HG03097 (cell line): Measurements from ENCODE around the gene HPCAL1.

ENCODE experiments used
- ATAC-seq: cut with Tn5 transposase; IDR thresholded peaks from one replicate; pipeline ENCODE4 v1.9.1; 2021; ENCODE audit not compliant: unreplicated experiment, low FRiP score

Gene HPCAL1

DNA sequence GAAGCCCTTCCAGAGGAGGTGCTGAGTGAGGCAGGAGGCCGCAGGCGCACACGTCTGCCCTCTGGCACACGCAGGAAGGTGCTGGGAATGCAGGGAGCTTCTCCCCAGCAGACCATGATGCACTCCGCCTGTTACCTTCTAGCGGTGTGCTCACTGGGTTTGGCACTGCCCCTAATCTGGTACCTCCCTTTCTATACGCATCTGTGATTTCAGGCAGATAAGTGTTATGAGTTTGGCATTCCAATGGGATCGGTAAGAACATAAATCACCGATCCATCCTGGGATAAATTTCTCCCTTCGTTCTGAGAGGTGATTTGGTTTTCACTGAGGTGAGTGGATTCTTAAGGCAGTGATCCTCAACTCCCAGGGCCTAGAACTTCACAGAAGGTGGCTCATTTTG lies 110.8 kb downstream of the HPCAL1 start:
- ATAC-seq, result no peak

DNA sequence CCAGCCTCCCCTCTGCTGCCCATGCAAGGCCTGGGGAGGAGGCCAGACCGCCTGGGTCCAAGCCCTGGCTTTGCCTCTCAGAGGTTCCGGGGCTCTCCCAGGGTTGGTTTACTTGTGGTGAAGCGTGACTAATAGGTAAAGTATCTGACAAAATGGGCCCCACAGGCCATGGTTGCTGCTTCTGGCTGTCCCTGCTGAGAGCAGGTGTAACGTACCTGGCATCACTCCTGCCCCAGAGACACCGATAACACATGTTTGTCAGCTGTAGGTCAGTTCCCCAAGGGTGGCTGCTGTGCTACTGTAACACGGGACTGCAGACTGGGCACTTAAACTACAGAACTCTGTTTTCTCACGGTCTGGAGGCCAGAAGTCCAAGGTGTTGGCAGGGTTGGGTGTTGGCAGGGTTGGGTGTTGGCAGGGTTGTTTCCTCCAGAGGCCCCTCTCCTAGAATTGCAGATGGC lies 111.3 kb downstream of the HPCAL1 start:
- no peak for ATAC-seq

DNA sequence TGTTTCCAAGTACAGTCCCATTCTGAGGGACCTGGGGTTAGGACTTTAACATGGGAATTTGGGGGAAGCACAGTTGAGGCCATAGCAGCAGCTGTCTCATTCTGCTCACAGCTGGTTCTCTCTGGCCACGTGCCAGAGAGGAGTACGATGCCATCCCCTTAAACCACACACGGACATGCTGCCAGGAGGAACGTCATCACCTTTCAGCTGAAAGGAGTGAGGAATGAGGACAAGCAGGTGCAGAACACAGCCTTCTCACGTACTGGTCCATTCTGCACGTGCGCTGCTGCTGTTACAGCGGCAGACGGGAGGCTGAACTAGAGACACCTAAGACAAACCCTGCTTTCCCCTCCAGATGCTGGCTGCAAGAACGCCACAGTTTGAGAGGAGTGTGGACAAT lies 111.9 kb downstream of the HPCAL1 start:
- no peak for ATAC-seq

DNA sequence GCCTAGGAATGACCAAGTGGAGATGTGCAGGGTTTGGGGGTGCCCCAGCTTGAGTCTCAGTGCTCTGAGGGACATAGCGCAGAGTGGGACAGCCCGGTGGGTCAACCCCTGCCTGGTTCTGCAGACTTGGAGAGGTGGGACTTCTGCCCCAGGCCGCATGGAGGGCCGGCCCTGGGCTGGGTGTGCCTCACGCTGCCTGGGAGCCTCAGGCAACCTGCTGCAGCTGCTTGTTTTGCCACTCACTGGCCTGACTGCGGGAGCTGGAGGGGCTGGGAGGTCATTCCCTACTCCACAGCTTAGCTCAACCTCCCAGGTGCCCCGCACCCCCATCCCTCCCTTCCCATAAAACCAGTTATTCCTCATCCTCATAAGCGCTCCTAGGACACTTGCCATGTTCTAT lies 112.3 kb downstream of the HPCAL1 start:
- ATAC-seq, result no peak

DNA sequence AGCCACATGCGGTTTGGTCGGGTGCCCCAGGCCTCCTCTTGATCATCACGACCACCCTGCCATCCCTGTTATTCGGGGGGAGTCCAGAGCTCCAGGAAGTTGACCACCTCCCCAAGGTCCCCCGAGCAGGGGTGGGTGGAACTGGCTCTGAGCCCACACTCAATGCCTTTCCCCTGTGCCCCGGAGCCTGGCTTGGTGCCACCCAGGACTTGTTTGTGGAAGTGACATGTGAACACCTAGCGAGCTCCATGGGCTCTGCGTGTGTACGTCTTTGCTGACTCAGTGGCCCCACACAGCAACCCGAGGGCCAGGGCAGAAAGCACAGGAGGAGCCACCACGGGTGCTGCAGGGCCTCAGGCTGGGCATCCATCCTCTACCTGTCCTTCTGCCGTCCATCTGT lies 112.9 kb downstream of the HPCAL1 start:
- ATAC-seq, result no peak

DNA sequence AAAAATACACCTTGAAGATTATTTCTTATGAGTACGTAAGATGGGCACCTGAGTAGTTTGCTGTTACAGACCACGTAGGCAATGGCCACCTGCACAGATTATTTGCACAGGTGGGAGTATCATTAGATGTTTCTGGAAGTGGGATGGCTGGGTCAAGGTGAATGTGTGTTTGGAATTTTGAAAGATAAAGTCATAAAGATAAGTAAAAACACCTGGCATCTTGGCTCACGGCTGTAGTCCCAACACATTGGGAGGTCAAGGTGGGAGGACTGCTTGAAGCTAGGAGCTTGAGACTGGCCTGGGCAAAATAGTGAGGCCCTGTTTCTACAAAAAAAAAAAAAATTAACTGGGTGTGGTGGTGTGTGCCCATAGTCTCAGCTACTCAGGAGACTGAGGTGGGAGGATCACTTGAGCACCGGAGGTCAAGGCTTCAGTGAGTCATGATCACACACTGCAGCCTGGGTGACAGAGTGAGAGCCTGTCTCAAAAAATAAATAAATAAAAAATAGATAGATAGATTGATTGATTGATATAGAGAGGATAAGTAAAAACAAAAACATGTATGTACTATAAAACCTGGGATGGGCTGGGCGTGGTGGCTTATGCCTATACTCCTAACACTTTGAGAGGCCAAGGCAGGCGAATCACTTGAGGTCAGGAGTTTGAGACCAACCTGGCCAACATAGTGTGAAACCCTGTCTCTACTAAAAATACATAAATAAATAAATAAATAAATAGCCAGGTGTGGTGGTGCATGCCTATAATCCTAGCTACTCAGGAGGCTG lies 115.0 kb downstream of the HPCAL1 start:
- no peak for ATAC-seq

DNA sequence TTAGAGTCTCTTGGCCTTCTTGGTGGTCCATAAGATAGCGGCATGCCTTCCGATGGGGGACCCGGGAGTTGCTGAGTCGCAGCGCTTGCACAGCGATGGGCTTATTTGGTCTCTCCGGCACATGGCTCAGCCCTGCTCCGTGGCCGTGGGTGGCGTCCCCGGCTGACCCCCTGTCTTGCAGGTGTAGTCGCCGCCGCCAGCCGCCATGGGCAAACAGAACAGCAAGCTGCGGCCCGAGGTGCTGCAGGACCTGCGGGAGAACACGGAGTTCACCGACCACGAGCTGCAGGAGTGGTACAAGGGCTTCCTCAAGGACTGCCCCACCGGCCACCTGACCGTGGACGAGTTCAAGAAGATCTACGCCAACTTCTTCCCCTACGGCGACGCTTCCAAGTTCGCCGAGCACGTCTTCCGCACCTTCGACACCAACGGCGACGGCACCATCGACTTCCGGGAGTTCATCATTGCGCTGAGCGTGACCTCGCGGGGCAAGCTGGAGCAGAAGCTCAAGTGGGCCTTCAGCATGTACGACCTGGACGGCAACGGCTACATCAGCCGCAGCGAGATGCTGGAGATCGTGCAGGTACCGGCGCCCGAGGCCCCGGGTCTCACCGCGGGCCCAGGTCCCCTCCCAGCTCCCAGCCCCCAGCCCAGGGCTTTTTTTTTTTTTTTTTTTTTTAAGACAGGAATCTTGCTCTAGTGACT lies 117.0 kb downstream of the HPCAL1 start:
- ATAC-seq, result no peak

DNA sequence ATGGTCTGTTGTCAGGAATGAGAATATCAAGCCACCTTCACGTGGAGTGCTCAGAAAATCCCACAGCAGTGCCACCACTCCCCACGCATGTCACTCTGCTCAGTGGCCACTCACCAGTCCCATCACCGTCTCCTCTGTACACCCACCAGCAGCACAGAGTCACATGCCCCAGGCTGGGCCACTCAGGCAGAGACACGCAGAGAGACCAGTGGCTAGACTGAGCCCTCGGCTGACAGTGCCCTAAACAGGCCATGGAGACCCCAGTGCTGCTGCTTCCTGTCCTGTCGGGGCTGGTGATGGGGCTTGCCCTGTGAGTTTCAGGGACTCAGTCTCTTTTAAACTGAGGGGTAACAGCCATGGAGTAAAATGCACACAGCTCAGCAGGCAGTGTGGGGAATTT lies 119.5 kb downstream of the HPCAL1 start:
- no peak for ATAC-seq

DNA sequence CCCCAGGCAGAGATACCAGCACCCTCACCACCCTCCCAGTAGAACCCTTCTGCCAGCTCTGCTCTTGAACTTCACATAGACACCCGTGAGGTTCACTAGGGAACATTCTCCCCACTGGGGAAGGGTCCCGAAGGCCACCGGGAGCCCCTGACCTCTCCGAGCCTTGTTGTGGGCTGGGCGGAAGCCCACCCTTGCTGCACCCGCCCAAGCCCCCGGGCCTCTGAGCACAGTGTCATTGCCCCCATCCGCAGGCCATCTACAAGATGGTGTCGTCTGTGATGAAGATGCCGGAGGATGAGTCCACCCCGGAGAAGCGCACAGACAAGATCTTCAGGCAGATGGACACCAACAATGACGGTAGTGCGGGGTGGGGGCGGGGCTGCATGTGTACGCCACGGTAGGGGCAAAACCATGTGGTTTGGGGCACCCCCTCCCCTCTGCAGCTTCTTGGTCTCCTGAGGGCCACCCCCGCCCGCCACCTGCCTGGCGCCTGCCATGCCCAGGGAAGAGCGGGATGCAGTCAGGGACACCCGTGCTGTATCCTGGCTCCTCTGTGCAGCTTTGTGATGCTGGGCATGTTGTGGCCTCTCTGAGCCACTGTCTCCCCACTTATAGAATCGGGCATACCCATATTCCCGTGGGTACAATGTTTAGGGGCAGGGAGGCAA lies 120.2 kb downstream of the HPCAL1 start:
- no peak for ATAC-seq

DNA sequence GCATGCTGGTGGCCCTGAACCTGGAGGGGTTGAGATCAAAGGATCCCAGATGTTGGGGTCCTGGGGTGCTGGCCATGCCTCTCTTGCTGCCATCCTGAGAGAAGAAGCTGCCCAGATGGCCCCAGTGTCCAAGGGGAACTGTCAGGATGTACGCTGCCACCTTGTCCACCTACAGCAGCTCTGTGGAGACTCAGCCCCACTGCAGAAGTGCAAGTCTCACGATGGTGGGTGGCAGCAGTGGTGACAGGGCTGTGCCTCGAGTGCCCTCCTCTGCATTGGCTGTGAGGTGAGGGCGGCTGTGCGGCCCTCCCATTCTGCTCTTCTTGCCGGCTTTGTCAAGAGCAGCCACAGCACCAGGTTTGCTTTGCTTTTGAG lies 120.7 kb downstream of the HPCAL1 start:
- no peak for ATAC-seq

DNA sequence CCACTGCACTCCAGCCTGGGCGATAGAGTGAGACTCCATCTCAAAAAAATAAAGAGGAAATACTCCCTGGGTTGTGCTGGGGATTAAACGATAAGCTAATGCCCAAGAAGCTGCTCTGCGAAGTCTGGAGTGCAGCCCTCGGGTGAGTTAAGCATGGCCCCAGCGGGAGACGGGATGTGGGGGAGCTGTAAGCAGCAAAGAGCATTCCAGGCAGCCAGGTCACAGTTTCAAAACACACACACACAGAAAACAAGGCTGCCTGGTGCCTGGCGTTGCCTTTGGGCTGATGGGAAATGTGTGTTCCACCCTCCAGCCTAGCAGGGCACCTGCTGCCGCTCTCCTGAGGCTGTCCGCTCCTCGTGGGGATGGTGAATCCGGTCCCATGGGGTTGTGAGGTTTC lies 121.3 kb downstream of the HPCAL1 start:
- no peak for ATAC-seq

DNA sequence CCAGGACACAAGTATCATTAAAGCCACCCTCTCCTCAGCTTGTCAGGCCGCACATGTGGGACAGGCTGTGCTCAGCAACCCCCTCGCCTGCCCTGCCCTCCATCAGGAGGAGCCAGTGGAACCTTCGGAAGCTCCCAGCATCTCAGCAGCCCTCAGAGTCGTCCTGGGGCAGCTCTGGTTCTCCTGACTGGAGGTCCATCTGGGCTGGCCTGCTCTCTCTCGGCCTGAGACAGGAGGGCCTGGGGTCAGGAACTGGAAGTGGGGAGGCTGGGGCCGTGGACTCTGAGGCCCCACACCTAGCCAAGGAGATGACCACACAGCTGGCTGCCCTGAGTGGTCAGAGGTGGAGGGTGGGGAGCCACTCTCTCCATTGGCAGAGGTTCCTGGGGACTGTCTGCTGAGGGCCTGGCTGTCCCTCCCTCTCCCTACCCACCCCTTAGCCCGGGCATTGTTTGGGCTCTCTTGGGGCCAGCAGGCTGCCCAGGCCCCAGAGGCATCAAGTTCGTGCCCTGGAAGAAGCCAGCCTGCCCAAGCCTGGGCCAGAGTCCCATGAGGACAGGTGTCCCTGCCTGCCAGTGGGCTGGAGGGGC lies 122.3 kb downstream of the HPCAL1 start:
- ATAC-seq, result no peak

DNA sequence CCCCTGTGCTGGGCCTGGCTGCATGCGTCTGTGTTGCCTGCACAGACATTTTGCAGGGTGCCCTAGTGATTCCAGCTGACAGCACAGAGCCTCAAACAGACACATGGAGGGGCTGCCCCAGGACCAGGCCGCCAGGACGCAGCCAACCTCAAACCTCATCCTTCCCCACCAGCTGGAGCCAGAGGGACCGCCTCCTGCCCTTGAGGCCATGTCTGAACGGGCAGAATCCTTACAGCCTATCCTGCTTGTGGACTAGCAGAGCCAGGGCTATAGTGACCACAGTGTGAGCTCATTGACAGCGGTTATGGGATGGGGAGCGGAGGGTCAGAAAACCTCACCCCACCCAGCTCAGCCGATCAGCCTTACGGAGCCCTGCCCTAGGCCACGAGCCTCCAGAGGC lies 123.0 kb downstream of the HPCAL1 start:
- ATAC-seq, result no peak

DNA sequence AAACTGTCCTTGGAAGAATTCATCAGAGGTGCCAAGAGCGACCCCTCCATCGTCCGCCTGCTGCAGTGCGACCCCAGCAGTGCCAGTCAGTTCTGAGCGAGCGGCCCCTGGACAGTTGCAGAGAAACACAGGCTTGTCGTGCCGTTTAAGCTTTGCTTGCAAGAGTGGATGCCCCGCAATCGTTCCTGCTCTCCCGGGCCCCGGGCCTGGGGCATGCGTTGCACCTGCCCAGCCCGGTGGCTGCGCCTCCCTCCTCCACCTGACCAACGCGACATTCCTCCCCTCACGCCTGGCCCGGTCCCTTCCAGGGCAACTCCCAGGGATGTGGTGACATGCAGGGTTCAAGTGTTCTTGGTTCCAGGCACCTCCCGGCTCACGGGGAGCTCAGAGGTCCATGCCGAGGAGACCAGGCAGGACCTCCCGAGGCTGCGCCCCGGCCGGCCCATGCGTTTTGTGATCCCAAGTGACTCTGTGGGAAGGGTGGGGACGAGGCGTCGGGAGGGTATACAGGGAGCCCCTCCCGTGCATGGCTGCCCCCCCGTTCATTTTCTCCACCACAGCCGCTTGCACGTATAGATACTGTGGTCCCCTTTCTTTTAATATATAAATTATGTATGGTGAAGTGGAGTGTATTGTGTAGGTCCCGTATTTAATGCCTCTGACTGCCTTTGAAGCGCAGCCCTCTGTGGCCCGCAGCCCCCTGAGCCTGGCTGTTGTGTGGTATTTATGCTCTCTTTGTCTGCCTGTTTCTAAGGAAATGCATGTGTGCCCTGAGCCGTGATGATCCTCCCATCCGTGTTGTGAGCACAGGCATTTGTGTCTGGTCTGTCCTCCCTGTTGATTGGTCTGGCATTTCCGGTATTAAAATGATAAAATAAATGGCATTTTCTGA lies 124.3 kb downstream of the HPCAL1 start:
- ATAC-seq, result no peak

DNA sequence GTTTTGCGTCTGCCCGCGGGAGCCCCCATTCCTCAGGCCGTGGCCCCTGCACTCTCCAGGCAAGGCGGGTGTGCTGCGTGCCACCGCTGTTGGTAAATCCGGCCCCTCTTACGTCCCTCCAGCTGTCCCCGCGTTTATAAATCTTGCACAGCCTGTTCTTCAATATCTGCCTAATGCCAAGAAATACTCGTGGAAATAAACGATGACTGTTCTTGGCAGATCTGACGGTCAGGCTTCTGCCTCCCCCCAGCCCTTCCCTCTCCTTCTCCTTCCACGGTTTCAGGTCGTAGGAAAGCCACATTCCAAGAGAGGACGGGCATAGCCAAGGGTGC lies 124.9 kb downstream of the HPCAL1 start:
- ATAC-seq, result no peak

DNA sequence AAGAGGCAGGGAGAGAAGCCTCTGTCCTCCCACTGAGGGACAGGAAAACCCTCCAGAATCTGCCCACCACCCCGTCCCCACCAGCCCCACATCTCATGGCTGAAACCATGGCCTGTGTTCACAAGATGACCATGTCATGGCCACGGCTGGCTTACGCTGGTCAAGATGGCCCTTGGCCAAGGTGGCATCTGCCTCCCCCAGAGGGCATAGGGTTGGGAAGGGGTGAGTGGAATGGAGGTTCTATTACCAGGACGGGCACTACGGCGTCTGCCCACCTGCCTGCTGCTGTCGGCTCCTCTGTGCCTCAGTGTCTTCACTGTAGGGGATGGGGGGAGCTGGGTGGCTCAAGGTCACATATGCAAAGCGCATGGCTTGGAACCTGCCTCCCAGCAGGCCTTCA lies 125.7 kb downstream of the HPCAL1 start:
- ATAC-seq, result no peak

DNA sequence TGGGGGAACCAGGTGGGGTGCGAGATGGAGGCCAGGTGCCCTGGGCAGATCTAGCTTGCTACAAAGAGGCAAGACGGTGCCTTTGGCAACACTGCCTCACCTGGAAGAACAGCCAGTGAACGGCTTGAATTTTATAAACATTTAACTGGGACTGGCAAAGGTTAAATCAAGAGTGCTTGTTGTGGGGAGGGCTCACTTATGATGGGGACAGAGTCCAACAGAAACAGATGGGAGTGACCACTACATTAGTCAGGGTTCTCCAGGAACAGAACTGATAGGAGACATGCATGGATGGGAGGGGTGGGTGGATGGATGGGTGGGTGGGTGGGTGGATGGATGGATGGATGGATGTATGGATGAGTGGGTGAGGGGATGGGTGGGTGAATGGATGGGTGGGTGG lies 126.2 kb downstream of the HPCAL1 start:
- ATAC-seq, result no peak

DNA sequence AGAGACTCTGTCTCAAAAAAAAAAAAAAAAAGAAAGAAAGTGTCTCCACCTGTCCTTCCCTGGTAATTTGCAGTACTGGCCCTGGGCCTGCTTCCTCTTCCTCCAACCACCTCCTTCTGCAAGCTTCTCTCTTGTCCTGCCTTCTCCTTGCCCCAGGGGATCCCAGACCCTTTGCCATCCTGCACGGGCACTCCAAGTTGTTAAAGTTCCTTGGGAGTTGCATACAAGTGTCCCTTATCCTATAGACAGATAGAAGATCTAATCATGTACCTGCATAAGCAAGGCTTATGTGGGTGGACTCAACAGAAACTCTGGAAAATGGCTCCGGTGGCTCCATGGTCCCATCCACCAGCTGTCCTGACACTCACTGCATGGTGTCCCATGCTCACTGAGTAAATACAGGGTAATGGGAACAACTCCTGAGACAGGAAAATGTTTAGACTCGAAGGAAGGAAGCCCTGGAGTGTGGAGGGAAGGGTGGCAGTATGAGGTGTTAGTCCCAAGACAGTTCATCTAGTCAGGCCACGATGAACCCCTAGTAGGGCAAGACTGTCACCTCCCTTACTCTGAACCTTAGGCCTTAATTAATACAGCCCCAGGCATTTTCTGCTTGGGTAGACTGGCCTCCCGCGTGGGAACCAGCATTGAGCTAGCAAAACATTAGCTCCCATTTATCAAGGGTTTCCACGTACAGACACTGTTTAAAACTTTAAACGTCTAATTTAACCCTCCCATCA lies 128.3 kb downstream of the HPCAL1 start:
- ATAC-seq, result no peak

DNA sequence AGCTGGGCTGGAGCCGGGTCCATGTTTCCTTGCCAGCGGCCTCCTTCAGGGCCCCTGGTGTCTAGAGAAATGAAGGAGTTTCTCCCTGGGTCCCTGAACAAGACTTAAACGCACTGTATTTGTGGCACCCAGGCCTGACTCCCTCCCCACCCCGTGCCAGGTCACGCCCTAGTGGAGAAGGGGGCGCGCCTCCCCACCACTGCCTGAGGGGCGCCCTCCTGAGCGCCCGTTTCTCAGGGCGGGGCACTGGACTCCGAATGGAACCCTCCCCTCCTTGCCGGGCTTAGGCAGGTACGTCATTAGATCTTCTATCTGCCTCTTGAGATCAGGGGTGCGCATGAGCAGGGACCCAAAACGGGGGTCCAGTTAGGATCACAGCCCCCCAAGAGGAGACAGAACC lies 129.1 kb downstream of the HPCAL1 start:
- no peak for ATAC-seq
